Measurements from ENCODE around the gene MATN3. TPM values are rescaled to one million over a fixed set of nuclear protein-coding genes. Genes with fewer than 3 reads are reported as not detected.

The MATN3 gene
- total RNA-seq, 1 experiment from 2014 or later = 2.8 TPM

DNA sequence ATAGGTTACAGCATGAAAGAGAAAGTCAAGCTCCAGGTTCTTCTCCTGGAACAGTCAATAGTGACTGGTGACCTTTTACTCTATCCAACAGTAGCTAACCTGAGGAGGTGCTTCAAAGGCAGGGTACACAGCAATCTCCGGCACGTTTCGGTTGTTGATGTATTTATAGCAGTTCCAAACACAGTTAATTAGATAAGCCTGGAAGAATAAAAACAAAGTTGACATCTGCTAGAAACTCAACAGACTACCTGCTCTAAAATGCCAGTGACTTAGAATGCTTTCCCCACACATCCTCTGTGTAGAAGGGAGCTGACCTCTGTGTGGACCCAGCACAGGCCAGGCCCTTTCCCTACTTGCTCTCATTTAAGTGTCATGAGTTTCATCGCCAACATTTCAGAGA lies 21.8 kb upstream of the MATN3 start:
- intact Hi-C loops (cut with micrococcal nuclease; ENCODE audit: unreplicated experiment) = no loop called here
- ChIA-PET CTCF (interaction anchor here (1.4 kb wide), 1 partner anchor 19 kb away, joined by 3 read pairs; no protein-coding TSS in a partner anchor), POLR2A (ENCODE audit: low non-redundant PET) (no interaction called here)
- TF ChIP-seq CTCF (conservative IDR thresholded peaks at IDR 0.05; ENCODE audit: low read depth, low read length) = no peak
- no peak for TF ChIP-seq EZH2 (IDR thresholded peaks at IDR 0.05; ENCODE audit: borderline replicate concordance, low read depth, low read length, poor library complexity, severe bottlenecking)
- DNase-seq (ENCODE audit: low spot score) = no peak
- peaks cover 99% of the 10 kb centered on the region for H3K36me3 ChIP-seq (ENCODE audit: insufficient read depth, low read length, poor library complexity, severe bottlenecking)
- no TSS peak for BruUV-seq (replicated peaks)
- peaks cover 9% of the 10 kb centered on the region for H3K9me3 ChIP-seq (ENCODE audit: low read depth, low read length, poor library complexity, severe bottlenecking)
- H3K27me3 ChIP-seq (replicated peaks; ENCODE audit: insufficient read depth, low read depth, low read length, poor library complexity) = no peaks in the 10 kb centered on the region
- H3K4me3 ChIP-seq (ENCODE audit: low read depth, low read length, poor library complexity, severe bottlenecking) = no peak overlapping the region
- H3K27ac ChIP-seq (ENCODE audit: low read depth, low read length, poor library complexity, severe bottlenecking) = no peak overlapping the region
- H3K4me1 ChIP-seq (ENCODE audit: insufficient read depth, low read length, poor library complexity, severe bottlenecking) = no peaks in the 10 kb centered on the region

DNA sequence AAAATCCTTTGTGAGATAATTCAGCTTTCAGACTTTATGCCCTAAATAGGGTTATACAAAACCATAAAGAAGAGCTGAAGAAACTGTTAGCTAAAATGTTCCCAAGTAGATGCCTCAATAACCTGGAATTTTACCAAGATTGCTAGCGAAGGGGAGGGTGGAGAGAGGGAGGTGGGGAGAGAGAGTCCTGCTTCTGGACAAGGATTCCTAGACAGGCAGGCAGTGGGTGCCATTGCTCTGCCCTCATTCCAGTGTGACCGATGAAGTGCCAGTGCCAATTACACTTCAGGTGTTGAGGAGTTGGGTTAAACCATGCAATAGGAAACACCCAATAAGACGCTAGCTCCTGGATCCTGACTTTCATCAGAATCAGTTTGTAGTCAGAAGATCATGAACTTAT lies 20.9 kb upstream of the MATN3 start:
- H3K36me3 ChIP-seq (ENCODE audit: insufficient read depth, low read length, poor library complexity, severe bottlenecking) = peaks cover 99% of the 10 kb centered on the region
- intact Hi-C loops (cut with micrococcal nuclease; ENCODE audit: unreplicated experiment) = no loop called here
- no peak for DNase-seq (ENCODE audit: low spot score)
- BruUV-seq (replicated peaks) = no TSS peak
- POLR2A ChIA-PET (ENCODE audit: low non-redundant PET) = no interaction called here
- no peak overlapping the region for H3K4me3 ChIP-seq (ENCODE audit: low read depth, low read length, poor library complexity, severe bottlenecking)
- H3K27me3 ChIP-seq (replicated peaks; ENCODE audit: insufficient read depth, low read depth, low read length, poor library complexity) = no peaks in the 10 kb centered on the region
- H3K4me1 ChIP-seq (ENCODE audit: insufficient read depth, low read length, poor library complexity, severe bottlenecking) = no peaks in the 10 kb centered on the region
- H3K27ac ChIP-seq (ENCODE audit: low read depth, low read length, poor library complexity, severe bottlenecking) = no peak overlapping the region
- H3K9me3 ChIP-seq (ENCODE audit: low read depth, low read length, poor library complexity, severe bottlenecking) = peaks cover 12% of the 10 kb centered on the region
- TF ChIP-seq CTCF (conservative IDR thresholded peaks at IDR 0.05; ENCODE audit: low read depth, low read length) (no peak), EZH2 (IDR thresholded peaks at IDR 0.05; ENCODE audit: borderline replicate concordance, low read depth, low read length, poor library complexity, severe bottlenecking) (no peak)
- CTCF ChIA-PET = interaction anchor here (1.4 kb wide), 1 partner anchor 18 kb away, joined by 3 read pairs; no protein-coding TSS in a partner anchor

DNA sequence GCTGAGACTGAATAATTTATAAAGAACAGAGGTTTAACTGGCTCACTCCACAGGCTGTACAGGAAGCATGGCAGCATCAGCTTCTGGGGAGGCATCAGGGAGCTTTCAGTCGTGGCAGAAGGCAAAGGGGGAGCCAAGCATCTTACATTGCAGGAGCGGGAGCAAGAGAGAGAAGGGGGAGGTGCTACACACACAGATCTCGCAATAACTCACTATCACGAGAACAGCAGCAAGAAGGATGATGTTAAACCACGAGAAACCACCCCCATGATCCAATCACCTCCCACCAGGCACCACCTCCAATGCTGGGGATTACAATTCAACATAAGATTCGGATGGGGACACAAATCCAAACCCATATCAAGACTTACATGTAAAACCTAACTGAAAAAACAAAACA lies 17.8 kb upstream of the MATN3 start:
- BruUV-seq (replicated peaks) = no TSS peak
- Histone ChIP-seq H3K4me3 (ENCODE audit: low read depth, low read length, poor library complexity, severe bottlenecking) (no peak overlapping the region), H3K4me1 (ENCODE audit: insufficient read depth, low read length, poor library complexity, severe bottlenecking) (peaks cover 6% of the 10 kb centered on the region), H3K27me3 (replicated peaks; ENCODE audit: insufficient read depth, low read depth, low read length, poor library complexity) (no peaks in the 10 kb centered on the region), H3K9me3 (ENCODE audit: low read depth, low read length, poor library complexity, severe bottlenecking) (peaks cover 12% of the 10 kb centered on the region), H3K36me3 (ENCODE audit: insufficient read depth, low read length, poor library complexity, severe bottlenecking) (peaks cover 76% of the 10 kb centered on the region), H3K27ac (ENCODE audit: low read depth, low read length, poor library complexity, severe bottlenecking) (no peak overlapping the region)
- no peak for DNase-seq (ENCODE audit: low spot score)
- no peak for TF ChIP-seq CTCF (conservative IDR thresholded peaks at IDR 0.05; ENCODE audit: low read depth, low read length)
- POLR2A ChIA-PET (ENCODE audit: low non-redundant PET) = interaction anchor here (0.7 kb wide), 1 partner anchor 602 kb away, joined by 11 read pairs; no protein-coding TSS in a partner anchor
- intact Hi-C loops (cut with micrococcal nuclease; ENCODE audit: unreplicated experiment) = no loop called here
- CTCF ChIA-PET = no interaction called here
